SK-N-SH treated with all-trans-retinoic acid at 6 μM for 48 hours (cell line): ENCODE measurements around the gene GSC2.

Source experiments
- ARNTL ChIP-seq: fragments of 450-650 bp; formaldehyde crosslinking; IDR thresholded peaks from 2 replicates; pipeline ENCODE4 v1.5.0; 2020; ENCODE audit warnings: low read depth, mild to moderate bottlenecking, moderate library complexity, borderline replicate concordance
- CSRNP3 ChIP-seq: fragments of 250-450 bp; sonication (Bioruptor Pico); IDR thresholded peaks from 2 replicates; pipeline ENCODE4 v1.5.1; 2021; ENCODE audit warnings: mild to moderate bottlenecking, moderate library complexity
- GLIS3 ChIP-seq: fragments of 250-450 bp; sonication (Bioruptor Pico); IDR thresholded peaks from 2 replicates; pipeline ENCODE4 v1.5.0; 2020; ENCODE audit warnings: mild to moderate bottlenecking, moderate library complexity
- PATZ1 ChIP-seq: fragments of 250-450 bp; sonication (Bioruptor Pico); IDR thresholded peaks from 2 replicates; pipeline ENCODE4 v1.8.0; 2020; ENCODE audit warnings: mild to moderate bottlenecking, moderate library complexity, borderline replicate concordance
- PPARA ChIP-seq: fragments of 250-450 bp; sonication (Bioruptor Pico); IDR thresholded peaks from 2 replicates; pipeline ENCODE4 v1.5.0; 2020; ENCODE audit warnings: mild to moderate bottlenecking, borderline replicate concordance
- RARB ChIP-seq: fragments of 250-450 bp; sonication (Bioruptor Pico); IDR thresholded peaks from 2 replicates; pipeline ENCODE4 v1.8.0; 2021; ENCODE audit warnings: mild to moderate bottlenecking, moderate library complexity
- ZC3H10 ChIP-seq: fragments of 250-450 bp; sonication (Bioruptor Pico); IDR thresholded peaks from 2 replicates; pipeline ENCODE4 v1.5.1; 2021; ENCODE audit warnings: mild to moderate bottlenecking, moderate library complexity
- ZFP30 ChIP-seq: fragments of 450-650 bp; formaldehyde crosslinking; IDR thresholded peaks from 2 replicates; pipeline ENCODE4 v1.5.0; 2022; ENCODE audit warnings: mild to moderate bottlenecking, moderate library complexity

GRCh38 chr22:19173047-19174035 lies 23.2 kb upstream of the GSC2 start:
- TF ChIP-seq ZC3H10 (CRISPR knock-in tag) (no peak), RARB (CRISPR knock-in tag) (no peak), ARNTL (CRISPR knock-in tag) (no peak), GLIS3 (CRISPR knock-in tag) (no peak), ZFP30 (no peak), PATZ1 (CRISPR knock-in tag) (no peak), PPARA (CRISPR knock-in tag) (no peak), CSRNP3 (CRISPR knock-in tag) (no peak)
